Progenitor cell of endocrine pancreas (in vitro differentiated cells): ENCODE data around the gene RECK. TPM values are rescaled to one million over a fixed set of nuclear protein-coding genes. Genes with fewer than 3 reads are reported as not detected.

Experiments
- DNase-seq: peaks from one replicate; pipeline ENCODE4 v3.0.0; 2021; ENCODE audit warnings: low spot score; ENCODE audit not compliant: unreplicated experiment
- H3K27ac Mint-ChIP-seq: 2 replicates; pipeline ENCODE4 v1.8.0; 2021; ENCODE audit warnings: mild to moderate bottlenecking, moderate library complexity, mixed read lengths
- H3K27me3 Mint-ChIP-seq: 2 replicates; pipeline ENCODE4 v1.8.0; 2021; ENCODE audit warnings: mixed read lengths
- H3K36me3 Mint-ChIP-seq: 2 replicates; pipeline ENCODE4 v1.8.0; 2022; ENCODE audit warnings: mixed read lengths; ENCODE audit not compliant: insufficient read depth
- H3K4me1 Mint-ChIP-seq: 2 replicates; pipeline ENCODE4 v1.8.0; 2021; ENCODE audit warnings: low read depth, mixed read lengths
- H3K4me3 Mint-ChIP-seq: 2 replicates; pipeline ENCODE4 v1.8.0; 2021; ENCODE audit warnings: low read depth, mild to moderate bottlenecking, moderate library complexity, mixed read lengths
- H3K9me3 Mint-ChIP-seq: 2 replicates; pipeline ENCODE4 v1.8.0; 2021; ENCODE audit warnings: low read depth, mixed read lengths
- total RNA-seq: library from RNA; stranded (reverse); gene quantifications from 2 replicates; pipeline ENCODE4 v1.2.1, GENCODE V29; 2021
- TF ChIP-seq, protein P1 (sequence below): fragments of 200-600 bp; sonication (generic); IDR thresholded peaks from one replicate; pipeline ENCODE4 v1.5.0; 2021; ENCODE audit warnings: antibody characterized with exemption, mild to moderate bottlenecking; ENCODE audit not compliant: unreplicated experiment

The RECK gene
- total RNA-seq, 1 donor from 2014 or later = 7.1 TPM

- TF ChIP-seq, protein P1, sequence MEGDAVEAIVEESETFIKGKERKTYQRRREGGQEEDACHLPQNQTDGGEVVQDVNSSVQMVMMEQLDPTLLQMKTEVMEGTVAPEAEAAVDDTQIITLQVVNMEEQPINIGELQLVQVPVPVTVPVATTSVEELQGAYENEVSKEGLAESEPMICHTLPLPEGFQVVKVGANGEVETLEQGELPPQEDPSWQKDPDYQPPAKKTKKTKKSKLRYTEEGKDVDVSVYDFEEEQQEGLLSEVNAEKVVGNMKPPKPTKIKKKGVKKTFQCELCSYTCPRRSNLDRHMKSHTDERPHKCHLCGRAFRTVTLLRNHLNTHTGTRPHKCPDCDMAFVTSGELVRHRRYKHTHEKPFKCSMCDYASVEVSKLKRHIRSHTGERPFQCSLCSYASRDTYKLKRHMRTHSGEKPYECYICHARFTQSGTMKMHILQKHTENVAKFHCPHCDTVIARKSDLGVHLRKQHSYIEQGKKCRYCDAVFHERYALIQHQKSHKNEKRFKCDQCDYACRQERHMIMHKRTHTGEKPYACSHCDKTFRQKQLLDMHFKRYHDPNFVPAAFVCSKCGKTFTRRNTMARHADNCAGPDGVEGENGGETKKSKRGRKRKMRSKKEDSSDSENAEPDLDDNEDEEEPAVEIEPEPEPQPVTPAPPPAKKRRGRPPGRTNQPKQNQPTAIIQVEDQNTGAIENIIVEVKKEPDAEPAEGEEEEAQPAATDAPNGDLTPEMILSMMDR = no peak
- no peak overlapping the region for H3K4me3 Mint-ChIP-seq
- peaks cover 8% of the 10 kb centered on the region for H3K4me1 Mint-ChIP-seq
- no peak overlapping the region for H3K27ac Mint-ChIP-seq
- H3K27me3 Mint-ChIP-seq = no peaks in the 10 kb centered on the region
- peaks cover 16% of the 10 kb centered on the region for H3K36me3 Mint-ChIP-seq
- H3K9me3 Mint-ChIP-seq = no peaks in the 10 kb centered on the region
- no peak for DNase-seq
Measured at GRCh38 chr9:36121971-36122370, 85.3 kb downstream of the RECK start.

DNA sequence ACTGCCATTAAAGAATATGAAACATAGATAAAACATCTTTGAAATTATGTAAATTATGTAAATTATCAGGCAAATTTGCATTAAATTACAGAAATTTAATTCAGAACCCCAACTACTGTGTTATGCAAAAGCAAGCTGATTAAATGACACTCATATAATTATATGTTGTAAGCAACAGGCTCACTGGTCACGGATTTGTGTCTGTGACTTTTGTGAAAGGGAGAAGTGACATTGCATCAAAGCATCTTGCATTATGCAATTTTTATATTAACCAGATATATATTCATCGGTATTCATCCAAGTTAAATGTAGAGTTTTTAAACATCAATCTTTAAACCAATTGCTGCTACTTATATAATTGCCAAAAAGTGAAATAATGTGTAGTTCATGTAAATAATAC, 86.8 kb downstream of the RECK start:
- peaks cover 9% of the 10 kb centered on the region for H3K27me3 Mint-ChIP-seq

DNA sequence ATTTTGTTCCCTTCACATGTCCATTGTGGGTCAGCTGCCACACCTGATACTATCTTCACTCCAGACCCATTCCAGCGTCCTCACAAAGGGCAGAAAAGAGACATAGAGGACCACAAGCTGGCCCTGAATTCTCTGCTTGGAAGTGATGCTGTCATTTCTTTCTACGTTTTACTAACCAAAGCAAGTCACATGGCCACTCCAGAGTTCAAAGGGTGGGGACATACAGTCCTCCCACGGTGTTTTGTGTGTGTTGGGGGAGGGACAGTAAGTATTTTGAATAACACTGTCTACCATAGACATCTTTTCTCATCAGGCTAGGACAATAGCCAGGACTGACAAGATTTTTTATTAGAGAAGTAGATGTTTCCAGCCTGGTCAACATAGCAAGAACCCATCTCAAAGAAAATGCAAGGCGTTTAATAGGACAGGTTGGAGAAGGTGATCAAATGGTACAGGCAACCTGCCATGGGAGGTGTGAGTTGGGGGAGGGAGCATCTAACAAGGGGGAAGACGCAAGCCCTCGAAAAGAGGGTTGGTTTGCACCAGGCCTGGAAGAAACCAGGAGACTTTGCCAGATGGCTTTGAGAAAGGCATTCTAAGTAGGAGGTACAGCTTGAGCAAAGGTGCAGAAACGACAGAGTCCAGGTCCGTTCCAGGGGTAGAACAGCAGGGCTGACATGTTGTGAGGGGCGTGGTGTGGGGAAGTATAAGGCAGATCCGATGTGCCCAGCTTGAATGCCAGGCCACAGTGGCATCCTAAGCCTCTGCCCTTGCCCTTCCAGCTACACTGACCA, 88.5 kb downstream of the RECK start:
- TF ChIP-seq, protein P1 = no peak
- Mint-ChIP-seq H3K4me1 (no peaks in the 10 kb centered on the region), H3K27me3 (peaks cover 9% of the 10 kb centered on the region), H3K4me3 (no peak overlapping the region), H3K36me3 (peaks cover 12% of the 10 kb centered on the region), H3K27ac (no peak overlapping the region), H3K9me3 (no peaks in the 10 kb centered on the region)
- DNase-seq = no peak

More for the DNA sequence above, 86.8 kb downstream of the RECK start:
- H3K27ac Mint-ChIP-seq = no peak overlapping the region
- no peak for DNase-seq
- H3K4me3 Mint-ChIP-seq = no peak overlapping the region
- no peaks in the 10 kb centered on the region for H3K9me3 Mint-ChIP-seq
- TF ChIP-seq, protein P1 = no peak
- peaks cover 6% of the 10 kb centered on the region for H3K4me1 Mint-ChIP-seq
- H3K36me3 Mint-ChIP-seq = peaks cover 12% of the 10 kb centered on the region

GRCh38 chr9:36126016-36126730, 89.5 kb downstream of the RECK start:
- H3K27ac Mint-ChIP-seq = no peak overlapping the region
- DNase-seq = no peak
- H3K36me3 Mint-ChIP-seq = peaks cover 10% of the 10 kb centered on the region
- peaks cover 9% of the 10 kb centered on the region for H3K27me3 Mint-ChIP-seq
- no peaks in the 10 kb centered on the region for H3K4me1 Mint-ChIP-seq
- TF ChIP-seq, protein P1 = no peak
- H3K4me3 Mint-ChIP-seq = no peak overlapping the region
- no peaks in the 10 kb centered on the region for H3K9me3 Mint-ChIP-seq

DNA sequence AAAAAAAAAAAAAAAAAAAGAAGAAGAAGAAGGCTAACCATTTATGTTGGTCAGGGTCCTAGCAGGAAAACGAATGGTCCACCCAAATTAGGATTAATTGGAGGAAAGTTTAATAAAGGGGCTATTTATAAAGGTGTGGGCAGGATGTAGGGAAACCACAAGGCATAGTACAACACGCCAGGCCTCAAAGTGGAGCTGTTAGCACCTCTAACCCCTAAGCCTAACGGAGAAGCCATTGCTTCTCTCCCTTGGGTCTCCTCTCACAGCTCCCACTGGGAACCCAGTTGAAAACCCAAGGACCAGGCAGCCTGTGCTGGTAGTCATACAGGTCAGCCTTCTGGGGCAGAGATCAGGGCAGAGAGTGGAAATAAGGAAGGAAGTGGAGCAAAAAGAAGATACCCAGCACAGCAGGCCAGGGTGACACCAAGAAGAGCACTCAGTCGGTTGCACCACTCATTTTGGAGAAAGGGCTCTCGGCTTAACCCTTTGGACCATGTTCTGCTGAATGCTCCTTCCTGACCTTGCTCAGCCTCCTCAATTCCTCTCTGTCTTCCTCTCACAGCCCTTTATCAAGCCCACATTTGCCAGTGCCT, 91.0 kb downstream of the RECK start:
- H3K9me3 Mint-ChIP-seq = no peaks in the 10 kb centered on the region
- H3K27ac Mint-ChIP-seq = no peak overlapping the region
- TF ChIP-seq, protein P1 = no peak
- DNase-seq = no peak
- no peaks in the 10 kb centered on the region for H3K4me1 Mint-ChIP-seq
- no peak overlapping the region for H3K4me3 Mint-ChIP-seq
- H3K36me3 Mint-ChIP-seq = peaks cover 2% of the 10 kb centered on the region
- H3K27me3 Mint-ChIP-seq = peaks cover 14% of the 10 kb centered on the region
